Stimulated activated naive CD4-positive, alpha-beta T cell (primary cell): ENCODE results near the gene ARHGEF28.

Experiments used
- DNase-seq, 6 experiments: peaks; one replicate each; lab custom pipeline; 2025; lab: John Stamatoyannopoulos, UW

Gene ARHGEF28

GRCh38 chr5:73654171-73654811 is 28.3 kb downstream of the ARHGEF28 start:
- DNase-seq: no peak

DNA sequence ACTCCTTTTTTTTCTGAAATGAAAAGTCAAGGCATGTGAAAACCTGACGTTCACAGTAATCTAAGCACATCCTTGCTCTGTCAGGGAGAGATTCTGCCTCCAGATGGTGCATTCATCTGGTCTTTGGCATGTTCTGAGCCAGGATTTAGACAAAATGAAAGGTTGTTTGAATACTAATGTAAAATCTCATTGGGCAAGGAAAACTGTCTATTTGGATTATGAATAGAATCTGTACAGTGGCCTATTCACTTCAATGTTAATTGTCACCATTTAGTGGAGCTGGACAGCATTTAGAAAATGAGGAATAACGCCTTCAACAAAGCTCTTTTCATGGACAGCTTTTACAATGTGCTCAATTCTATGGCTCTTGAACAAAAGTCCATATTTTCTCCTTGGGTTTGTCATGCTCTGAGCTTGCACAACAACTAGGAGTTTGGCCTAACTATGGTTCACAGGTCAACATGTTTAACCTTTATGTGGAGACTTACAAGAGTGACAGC is 28.9 kb downstream of the ARHGEF28 start:
- no peak for DNase-seq

- no peak for DNase-seq
Observed at GRCh38 chr5:73655521-73656160, 29.6 kb downstream of the ARHGEF28 start.

- DNase-seq: no peak
Observed at GRCh38 chr5:73661753-73662152, 35.8 kb downstream of the ARHGEF28 start.

GRCh38 chr5:73663161-73663859 is 37.3 kb downstream of the ARHGEF28 start:
- no peak for DNase-seq

DNA sequence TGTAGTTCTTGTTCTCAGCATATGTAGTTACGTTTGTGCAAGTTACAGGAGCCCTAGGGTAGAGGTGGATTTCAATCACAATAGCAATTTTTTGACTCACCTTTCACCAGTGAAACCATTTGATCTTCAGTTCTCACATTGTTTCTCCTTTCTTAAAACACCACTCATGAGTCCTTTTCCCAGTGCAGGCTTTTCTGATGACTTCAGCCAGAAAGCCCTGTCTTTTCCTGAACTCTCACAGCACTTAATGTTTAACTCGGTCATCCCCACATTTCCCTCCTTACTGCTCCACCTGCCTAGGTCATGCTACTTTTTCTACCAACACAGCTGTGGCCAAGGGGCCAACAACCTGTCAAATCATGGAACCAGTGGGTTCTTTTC is 37.9 kb downstream of the ARHGEF28 start:
- no peak for DNase-seq

GRCh38 chr5:73664796-73665195 is 38.8 kb downstream of the ARHGEF28 start:
- no peak for DNase-seq

DNA sequence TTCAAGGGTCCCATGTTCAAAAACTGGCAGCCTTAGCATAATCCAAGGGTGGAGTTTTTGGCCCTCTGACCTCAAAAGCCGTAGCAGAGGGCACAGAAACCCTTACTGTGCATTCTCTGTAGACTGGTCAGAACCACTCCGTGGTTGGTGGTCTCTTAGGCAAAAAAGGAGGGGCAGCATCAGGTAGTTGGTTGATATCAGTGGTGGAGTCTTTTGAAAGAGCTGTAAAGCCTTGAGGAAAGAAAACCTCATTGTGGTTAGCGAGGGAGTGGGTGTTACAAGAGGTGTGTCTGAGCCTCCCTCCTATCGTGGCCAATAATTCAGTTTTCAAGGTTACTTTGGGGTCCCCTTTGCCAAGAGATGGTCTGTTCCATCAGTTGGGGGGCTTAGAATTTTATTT is 40.9 kb downstream of the ARHGEF28 start:
- no peak for DNase-seq

DNA sequence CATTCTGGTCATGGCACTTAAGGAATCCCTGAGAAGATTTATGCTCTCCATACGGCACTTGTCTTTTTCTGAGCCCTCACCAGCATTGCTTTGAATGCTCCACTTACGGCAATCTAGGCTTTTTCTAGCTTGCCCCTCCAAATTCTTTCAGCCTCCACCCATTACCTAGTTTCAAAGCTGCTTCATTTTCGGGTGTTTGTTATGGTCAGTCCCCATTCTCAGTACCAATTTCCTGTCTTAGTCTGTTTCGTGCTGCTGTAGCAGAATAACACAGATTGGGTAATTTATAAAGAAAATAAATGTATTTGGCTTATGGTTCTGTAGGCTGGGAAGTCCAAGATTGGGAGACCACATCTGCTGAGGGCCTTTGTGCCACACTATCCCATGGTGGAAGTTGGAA is 42.0 kb downstream of the ARHGEF28 start:
- no peak for DNase-seq

GRCh38 chr5:73668486-73669111 is 42.6 kb downstream of the ARHGEF28 start:
- no peak for DNase-seq

GRCh38 chr5:73670731-73671130 is 44.7 kb downstream of the ARHGEF28 start:
- DNase-seq: no peak

DNA sequence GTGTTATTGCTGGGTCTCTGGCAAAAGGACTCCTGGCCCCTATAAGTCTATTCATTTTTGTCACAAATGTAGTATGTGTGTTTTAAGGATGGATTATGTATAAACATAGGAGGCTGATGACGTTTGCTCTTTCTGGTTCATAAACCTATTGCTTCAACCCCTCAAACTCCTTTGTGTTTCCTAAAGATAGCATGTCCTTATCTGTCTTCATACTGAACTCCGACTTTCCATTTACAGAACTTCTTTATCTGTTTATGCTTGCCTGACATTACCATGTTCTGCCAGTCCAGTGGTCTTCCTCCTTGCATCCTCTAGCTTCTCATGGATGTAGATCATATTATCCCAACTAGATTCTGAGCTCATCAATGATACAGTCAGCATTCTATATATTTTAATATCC is 46.1 kb downstream of the ARHGEF28 start:
- DNase-seq: no peak

- DNase-seq: no peak
Observed at GRCh38 chr5:73673161-73673591, 47.2 kb downstream of the ARHGEF28 start.

- DNase-seq: no peak
Observed at GRCh38 chr5:73674669-73675004, 48.6 kb downstream of the ARHGEF28 start.

GRCh38 chr5:73678322-73678740 is 52.3 kb downstream of the ARHGEF28 start:
- DNase-seq: no peak

DNA sequence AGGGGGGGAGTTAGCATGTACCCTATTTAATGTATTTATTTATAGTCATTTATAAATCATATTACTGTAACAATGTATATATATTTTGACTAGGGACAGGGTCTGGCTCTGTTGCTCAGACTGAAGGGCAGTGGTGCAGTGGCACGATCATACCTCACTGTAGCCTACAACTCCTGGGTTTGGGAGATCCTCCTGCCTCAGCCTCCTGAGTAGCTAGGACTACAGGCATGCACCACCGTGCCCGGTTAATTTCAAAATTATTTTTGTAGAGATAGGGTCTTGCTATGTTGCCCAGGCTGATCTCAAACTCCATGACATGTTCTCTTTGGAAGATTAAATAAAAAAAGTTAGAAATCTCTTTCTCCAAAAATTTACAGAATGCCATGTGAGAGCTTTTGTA is 52.8 kb downstream of the ARHGEF28 start:
- DNase-seq: no peak

GRCh38 chr5:73682176-73682575 is 56.2 kb downstream of the ARHGEF28 start:
- DNase-seq: no peak

DNA sequence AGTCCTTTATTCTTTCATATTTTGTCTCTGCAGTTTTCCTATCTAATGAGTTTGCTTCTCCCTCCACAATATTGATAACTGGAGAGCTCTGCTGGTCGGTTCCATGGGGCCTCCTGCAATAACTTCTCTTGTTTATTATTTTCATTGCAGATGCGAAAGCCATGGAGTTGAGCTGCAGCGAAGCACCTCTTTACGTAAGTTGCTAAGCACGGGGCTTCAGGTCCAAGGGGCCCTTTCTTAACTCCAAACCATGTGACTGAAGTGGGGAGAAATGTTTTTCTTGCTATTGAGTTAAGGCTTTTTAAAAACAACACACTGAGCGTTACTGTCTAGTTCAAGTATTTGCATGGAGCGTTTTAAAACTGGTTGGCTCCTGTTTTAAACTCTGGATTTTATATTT is 58.7 kb downstream of the ARHGEF28 start:
- DNase-seq: no peak

DNA sequence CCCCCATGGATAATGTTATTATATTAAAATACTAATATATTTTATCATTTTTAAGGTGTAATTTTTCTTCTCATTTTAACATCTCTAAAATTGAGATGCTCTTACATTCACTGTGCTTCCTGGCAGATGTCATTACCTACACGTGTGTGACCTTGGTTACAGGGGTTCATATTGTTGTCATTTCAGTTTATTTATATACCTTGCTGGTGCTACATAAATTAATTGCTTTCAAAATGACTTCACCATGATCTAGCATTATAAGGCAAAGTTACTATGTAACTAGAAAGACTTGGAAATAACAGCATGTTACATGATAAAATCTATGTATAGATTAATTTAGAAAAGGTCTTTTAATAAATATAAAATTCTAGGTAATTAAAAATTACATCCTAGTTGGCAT is 60.9 kb downstream of the ARHGEF28 start:
- DNase-seq: no peak

- DNase-seq: no peak
Observed at GRCh38 chr5:73687357-73687756, 61.4 kb downstream of the ARHGEF28 start.

DNA sequence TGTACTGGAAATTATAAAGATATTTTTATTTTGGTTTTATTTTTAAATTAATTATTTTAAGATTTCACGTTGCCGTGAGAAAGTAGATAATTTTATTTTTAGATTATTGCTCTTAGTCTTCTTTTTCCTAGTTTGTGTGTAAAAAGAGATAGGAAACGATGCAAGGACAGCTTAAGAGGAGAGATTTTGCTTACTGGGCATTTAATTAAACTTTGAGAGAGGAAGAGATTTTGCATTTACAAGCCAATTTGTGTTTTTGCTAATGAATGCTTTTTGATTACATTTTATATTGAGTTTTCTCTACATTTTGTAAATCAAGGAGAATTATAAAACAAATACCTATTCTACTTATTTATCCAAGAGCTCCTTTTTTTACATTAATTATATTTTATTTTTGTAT is 64.0 kb downstream of the ARHGEF28 start:
- DNase-seq: no peak

DNA sequence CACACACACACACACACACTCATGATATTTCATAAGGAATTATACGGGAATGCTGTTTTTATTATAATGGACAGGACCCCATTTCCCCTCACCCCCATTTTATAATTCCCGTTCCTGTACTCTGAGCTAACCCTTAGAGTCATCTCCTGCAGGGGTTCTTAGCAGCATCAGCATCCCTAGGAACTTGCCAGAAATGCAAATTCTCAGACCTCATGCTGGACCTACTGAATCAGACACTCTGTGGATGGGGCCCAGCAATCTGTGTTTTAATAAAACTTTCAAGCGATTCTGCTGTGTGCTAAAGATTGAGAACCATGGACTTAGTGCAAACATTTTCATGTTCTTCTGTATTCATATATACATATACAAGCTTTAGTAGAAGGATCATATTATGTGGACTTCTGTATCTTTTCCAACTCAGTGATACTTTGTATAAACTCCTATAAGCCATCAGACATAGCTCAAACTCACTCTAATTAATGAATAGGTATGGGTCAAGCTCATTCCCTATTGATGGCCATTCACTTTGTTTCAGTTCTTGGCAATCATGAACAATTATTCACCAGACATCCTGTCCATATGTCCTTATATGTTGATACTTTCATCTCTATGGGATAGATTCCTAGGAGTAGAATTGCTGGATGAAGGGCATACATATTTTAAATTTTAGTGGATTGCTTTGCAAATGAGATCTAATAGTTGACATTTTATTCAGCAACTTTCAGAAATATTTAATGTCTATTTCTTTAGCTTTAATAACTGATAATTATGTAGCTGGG is 65.5 kb downstream of the ARHGEF28 start:
- no peak for DNase-seq
